ENCODE results near the gene SYNE1.

- TF ChIP-seq CTCF (IDR thresholded peaks at IDR 0.05) (no peak), POLR2A (IDR thresholded peaks at IDR 0.05) (no peak)
These were observed 410 bp downstream of the SYNE1 start for GRCh38 chr6:152636609-152637295.

All from upper lobe of left lung (tissue), 4 donors.